HL-60 (cell line): Measurements from ENCODE around the gene PCSK9.

ENCODE experiments used
- DNase-seq, 2 experiments: peaks; one replicate each; pipeline ENCODE4 v3.0.0-alpha.2; 2010 to 2020; ENCODE audit warnings: low read depth in 1 of 2, low spot score in 1 of 2
- H3K27ac ChIP-seq: fragments of 250-450 bp; sonication (Bioruptor Pico); replicated peaks from 2 replicates; pipeline ENCODE4 v1.5.1; 2020; ENCODE audit warnings: mild to moderate bottlenecking, moderate library complexity
- H3K27me3 ChIP-seq: fragments of 250-450 bp; sonication (Bioruptor Pico); 2 replicates; pipeline ENCODE4 v1.5.1; 2021; ENCODE audit warnings: mild to moderate bottlenecking, moderate library complexity; ENCODE audit not compliant: insufficient read depth, poor library complexity, severe bottlenecking
- H3K4me3 ChIP-seq: replicated peaks from 2 replicates; pipeline ENCODE4 v1.5.1; 2011; ENCODE audit warnings: mild to moderate bottlenecking, control low read depth, low read length; ENCODE audit not compliant: insufficient read depth
- GABPA ChIP-seq: IDR thresholded peaks from 2 replicates; pipeline ENCODE4 v1.6.1; 2012; ENCODE audit warnings: low read depth
- POLR2AphosphoS5 ChIP-seq: IDR thresholded peaks from 2 replicates; pipeline ENCODE4 v1.6.1; 2012; ENCODE audit warnings: low read depth
- SPI1 ChIP-seq: IDR thresholded peaks from 2 replicates; pipeline ENCODE4 v1.6.1; 2012; ENCODE audit warnings: low read depth, mild to moderate bottlenecking, borderline replicate concordance
- TF ChIP-seq, protein P1 (sequence below): IDR thresholded peaks from 2 replicates; pipeline ENCODE4 v1.6.1; 2012; ENCODE audit warnings: low read depth; ENCODE audit not compliant: insufficient replicate concordance
- TF ChIP-seq, protein P2 (sequence below): IDR thresholded peaks from one replicate; pipeline ENCODE4 v1.5.1; 2011; ENCODE audit warnings: low read length, control low read depth, inconsistent platforms; ENCODE audit not compliant: insufficient read depth

Gene PCSK9

DNA sequence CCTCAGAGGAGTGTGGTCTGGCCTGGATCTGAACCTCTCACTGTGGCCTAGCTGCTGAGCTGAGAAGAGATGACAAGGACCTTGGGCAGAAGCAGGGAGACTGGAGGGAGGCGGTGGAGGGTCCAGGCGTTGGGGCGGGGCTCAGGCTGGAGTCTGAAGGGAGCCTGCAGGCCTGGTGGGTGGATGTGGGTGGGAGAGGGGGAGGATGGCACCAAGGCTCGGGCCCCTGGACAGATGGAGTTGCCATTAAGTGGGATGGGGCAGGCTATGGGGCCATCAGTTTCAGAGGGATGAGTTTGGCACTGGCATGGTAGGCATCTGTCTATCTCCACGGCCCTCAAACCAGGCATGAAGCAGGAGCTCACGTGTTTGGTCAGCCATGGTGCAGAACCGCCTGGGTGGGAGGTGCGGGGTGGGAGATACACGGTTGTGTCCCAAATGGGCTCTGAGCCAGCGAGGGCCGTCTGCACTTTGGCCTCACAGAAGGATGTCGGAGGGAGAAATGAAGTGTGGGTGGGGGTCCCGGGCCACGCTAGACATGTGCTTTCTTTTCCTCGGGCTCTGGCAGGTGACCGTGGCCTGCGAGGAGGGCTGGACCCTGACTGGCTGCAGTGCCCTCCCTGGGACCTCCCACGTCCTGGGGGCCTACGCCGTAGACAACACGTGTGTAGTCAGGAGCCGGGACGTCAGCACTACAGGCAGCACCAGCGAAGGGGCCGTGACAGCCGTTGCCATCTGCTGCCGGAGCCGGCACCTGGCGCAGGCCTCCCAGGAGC lies 23.6 kb downstream of the PCSK9 start:
- TF ChIP-seq, protein P1, sequence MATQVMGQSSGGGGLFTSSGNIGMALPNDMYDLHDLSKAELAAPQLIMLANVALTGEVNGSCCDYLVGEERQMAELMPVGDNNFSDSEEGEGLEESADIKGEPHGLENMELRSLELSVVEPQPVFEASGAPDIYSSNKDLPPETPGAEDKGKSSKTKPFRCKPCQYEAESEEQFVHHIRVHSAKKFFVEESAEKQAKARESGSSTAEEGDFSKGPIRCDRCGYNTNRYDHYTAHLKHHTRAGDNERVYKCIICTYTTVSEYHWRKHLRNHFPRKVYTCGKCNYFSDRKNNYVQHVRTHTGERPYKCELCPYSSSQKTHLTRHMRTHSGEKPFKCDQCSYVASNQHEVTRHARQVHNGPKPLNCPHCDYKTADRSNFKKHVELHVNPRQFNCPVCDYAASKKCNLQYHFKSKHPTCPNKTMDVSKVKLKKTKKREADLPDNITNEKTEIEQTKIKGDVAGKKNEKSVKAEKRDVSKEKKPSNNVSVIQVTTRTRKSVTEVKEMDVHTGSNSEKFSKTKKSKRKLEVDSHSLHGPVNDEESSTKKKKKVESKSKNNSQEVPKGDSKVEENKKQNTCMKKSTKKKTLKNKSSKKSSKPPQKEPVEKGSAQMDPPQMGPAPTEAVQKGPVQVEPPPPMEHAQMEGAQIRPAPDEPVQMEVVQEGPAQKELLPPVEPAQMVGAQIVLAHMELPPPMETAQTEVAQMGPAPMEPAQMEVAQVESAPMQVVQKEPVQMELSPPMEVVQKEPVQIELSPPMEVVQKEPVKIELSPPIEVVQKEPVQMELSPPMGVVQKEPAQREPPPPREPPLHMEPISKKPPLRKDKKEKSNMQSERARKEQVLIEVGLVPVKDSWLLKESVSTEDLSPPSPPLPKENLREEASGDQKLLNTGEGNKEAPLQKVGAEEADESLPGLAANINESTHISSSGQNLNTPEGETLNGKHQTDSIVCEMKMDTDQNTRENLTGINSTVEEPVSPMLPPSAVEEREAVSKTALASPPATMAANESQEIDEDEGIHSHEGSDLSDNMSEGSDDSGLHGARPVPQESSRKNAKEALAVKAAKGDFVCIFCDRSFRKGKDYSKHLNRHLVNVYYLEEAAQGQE: no peak
- TF ChIP-seq SPI1: no peak
- no peak for TF ChIP-seq GABPA
- TF ChIP-seq, protein P2, sequence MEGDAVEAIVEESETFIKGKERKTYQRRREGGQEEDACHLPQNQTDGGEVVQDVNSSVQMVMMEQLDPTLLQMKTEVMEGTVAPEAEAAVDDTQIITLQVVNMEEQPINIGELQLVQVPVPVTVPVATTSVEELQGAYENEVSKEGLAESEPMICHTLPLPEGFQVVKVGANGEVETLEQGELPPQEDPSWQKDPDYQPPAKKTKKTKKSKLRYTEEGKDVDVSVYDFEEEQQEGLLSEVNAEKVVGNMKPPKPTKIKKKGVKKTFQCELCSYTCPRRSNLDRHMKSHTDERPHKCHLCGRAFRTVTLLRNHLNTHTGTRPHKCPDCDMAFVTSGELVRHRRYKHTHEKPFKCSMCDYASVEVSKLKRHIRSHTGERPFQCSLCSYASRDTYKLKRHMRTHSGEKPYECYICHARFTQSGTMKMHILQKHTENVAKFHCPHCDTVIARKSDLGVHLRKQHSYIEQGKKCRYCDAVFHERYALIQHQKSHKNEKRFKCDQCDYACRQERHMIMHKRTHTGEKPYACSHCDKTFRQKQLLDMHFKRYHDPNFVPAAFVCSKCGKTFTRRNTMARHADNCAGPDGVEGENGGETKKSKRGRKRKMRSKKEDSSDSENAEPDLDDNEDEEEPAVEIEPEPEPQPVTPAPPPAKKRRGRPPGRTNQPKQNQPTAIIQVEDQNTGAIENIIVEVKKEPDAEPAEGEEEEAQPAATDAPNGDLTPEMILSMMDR: no peak
- TF ChIP-seq POLR2AphosphoS5: no peak
- no peak for DNase-seq
- Histone ChIP-seq H3K27me3 (no peaks in the 10 kb centered on the region), H3K27ac (no peak overlapping the region), H3K4me3 (no peak overlapping the region)

DNA sequence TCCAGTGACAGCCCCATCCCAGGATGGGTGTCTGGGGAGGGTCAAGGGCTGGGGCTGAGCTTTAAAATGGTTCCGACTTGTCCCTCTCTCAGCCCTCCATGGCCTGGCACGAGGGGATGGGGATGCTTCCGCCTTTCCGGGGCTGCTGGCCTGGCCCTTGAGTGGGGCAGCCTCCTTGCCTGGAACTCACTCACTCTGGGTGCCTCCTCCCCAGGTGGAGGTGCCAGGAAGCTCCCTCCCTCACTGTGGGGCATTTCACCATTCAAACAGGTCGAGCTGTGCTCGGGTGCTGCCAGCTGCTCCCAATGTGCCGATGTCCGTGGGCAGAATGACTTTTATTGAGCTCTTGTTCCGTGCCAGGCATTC lies 24.2 kb downstream of the PCSK9 start:
- Histone ChIP-seq H3K27me3 (no peaks in the 10 kb centered on the region), H3K4me3 (no peak overlapping the region), H3K27ac (no peak overlapping the region)
- no peak for DNase-seq
- TF ChIP-seq GABPA (no peak), POLR2AphosphoS5 (no peak), SPI1 (no peak)
- TF ChIP-seq, protein P1: no peak
- TF ChIP-seq, protein P2: no peak

DNA sequence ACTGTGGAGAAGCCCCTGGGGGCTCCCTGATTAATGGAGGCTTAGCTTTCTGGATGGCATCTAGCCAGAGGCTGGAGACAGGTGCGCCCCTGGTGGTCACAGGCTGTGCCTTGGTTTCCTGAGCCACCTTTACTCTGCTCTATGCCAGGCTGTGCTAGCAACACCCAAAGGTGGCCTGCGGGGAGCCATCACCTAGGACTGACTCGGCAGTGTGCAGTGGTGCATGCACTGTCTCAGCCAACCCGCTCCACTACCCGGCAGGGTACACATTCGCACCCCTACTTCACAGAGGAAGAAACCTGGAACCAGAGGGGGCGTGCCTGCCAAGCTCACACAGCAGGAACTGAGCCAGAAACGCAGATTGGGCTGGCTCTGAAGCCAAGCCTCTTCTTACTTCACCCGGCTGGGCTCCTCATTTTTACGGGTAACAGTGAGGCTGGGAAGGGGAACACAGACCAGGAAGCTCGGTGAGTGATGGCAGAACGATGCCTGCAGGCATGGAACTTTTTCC lies 24.8 kb downstream of the PCSK9 start:
- TF ChIP-seq POLR2AphosphoS5 (no peak), GABPA (no peak), SPI1 (no peak)
- TF ChIP-seq, protein P2: no peak
- TF ChIP-seq, protein P1: no peak
- H3K27me3 ChIP-seq: no peaks in the 10 kb centered on the region
- H3K4me3 ChIP-seq: no peak overlapping the region
- peak in 1 of 2 experiments; percentile 5 for DNase-seq
- H3K27ac ChIP-seq: no peak overlapping the region
